ENCODE data around the gene SPPL2B.

GRCh38 chr19:2357279-2358206, 29.1 kb downstream of the SPPL2B start:
- no peak for TF ChIP-seq CTCF (IDR thresholded peaks at IDR 0.05; ENCODE audit: poor library complexity)
- TF ChIP-seq EZH2 (IDR thresholded peaks at IDR 0.05; ENCODE audit: borderline replicate concordance) = no peak

Measured in hepatocyte (in vitro differentiated cells).